Neural cell (in vitro differentiated cells): Measurements from ENCODE around the gene PROX2.

Experiments used
- EP300 ChIP-seq: fragments of 450-650 bp; conservative IDR thresholded peaks from 2 replicates; pipeline ENCODE4 v1.6.1; 2014; ENCODE audit warnings: antibody characterized with exemption, mild to moderate bottlenecking, moderate library complexity; ENCODE audit not compliant: poor library complexity, severe bottlenecking
- EZH2 ChIP-seq: fragments of 200-600, 300-800 bp; shearing (Covaris generic), sonication (generic); IDR thresholded peaks from 2 replicates; pipeline ENCODE4 v1.6.1; 2014; ENCODE audit warnings: antibody characterized with exemption, low read length, borderline replicate concordance, mild to moderate bottlenecking; ENCODE audit not compliant: insufficient read depth, poor library complexity, severe bottlenecking
- MXI1 ChIP-seq: fragments of 450-650 bp; conservative IDR thresholded peaks from 2 replicates; pipeline ENCODE4 v1.6.1; 2014; ENCODE audit warnings: antibody characterized with exemption, mild to moderate bottlenecking; ENCODE audit not compliant: poor library complexity, severe bottlenecking
- POLR2AphosphoS5 ChIP-seq: IDR thresholded peaks from 2 replicates; pipeline ENCODE4 v1.6.1; 2012
- RAD21 ChIP-seq: fragments of 450-650 bp; conservative IDR thresholded peaks from 2 replicates; pipeline ENCODE4 v1.6.1; 2014; ENCODE audit warnings: antibody characterized with exemption, mild to moderate bottlenecking, moderate library complexity
- REST ChIP-seq: IDR thresholded peaks from 2 replicates; pipeline ENCODE4 v1.6.1; 2012; ENCODE audit warnings: borderline replicate concordance
- SMC3 ChIP-seq: fragments of 450-650 bp; conservative IDR thresholded peaks from 2 replicates; pipeline ENCODE4 v1.6.1; 2014; ENCODE audit warnings: antibody characterized with exemption, mild to moderate bottlenecking, moderate library complexity; ENCODE audit not compliant: poor library complexity
- TAF1 ChIP-seq: IDR thresholded peaks from 2 replicates; pipeline ENCODE4 v1.6.1; 2012; ENCODE audit warnings: low read depth
- TF ChIP-seq, protein P1 (sequence below): fragments of 450-650 bp; IDR thresholded peaks from 2 replicates; pipeline ENCODE4 v1.5.1; 2014; ENCODE audit warnings: antibody characterized with exemption, mild to moderate bottlenecking, moderate library complexity; ENCODE audit not compliant: poor library complexity, severe bottlenecking

DNA sequence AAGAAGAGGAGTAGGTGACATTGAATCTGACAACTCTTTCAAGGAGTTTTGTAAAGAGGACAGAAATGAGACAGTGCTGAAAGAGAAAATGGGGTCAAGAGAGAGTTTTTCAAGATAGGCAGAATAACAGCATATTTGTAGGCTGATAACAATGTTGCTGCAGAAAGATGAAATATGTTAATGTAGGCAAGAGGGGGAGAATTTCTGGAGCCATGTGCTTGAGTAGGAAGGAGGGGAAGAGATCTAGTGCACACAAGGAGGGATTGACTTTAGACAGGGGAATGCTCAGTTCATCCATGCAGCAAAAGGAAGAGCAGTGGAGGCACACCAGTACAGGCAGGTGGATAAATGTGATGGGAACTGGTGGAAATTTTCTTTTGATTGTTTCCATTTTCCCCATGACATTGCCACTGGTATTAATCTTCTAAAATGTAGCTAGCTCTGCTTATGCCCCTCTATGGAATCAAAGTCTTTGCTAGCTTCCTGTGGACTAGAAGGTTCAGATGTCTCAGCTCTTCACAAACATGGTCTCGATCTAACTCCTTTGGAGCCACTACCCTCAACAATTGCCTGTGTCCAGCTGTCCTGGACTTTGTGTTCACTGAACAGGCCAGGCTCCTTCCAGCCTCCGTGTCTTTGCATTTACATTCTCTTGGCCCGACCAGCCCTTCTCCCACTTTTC, 9.1 kb downstream of the PROX2 start:
- TF ChIP-seq, protein P1, sequence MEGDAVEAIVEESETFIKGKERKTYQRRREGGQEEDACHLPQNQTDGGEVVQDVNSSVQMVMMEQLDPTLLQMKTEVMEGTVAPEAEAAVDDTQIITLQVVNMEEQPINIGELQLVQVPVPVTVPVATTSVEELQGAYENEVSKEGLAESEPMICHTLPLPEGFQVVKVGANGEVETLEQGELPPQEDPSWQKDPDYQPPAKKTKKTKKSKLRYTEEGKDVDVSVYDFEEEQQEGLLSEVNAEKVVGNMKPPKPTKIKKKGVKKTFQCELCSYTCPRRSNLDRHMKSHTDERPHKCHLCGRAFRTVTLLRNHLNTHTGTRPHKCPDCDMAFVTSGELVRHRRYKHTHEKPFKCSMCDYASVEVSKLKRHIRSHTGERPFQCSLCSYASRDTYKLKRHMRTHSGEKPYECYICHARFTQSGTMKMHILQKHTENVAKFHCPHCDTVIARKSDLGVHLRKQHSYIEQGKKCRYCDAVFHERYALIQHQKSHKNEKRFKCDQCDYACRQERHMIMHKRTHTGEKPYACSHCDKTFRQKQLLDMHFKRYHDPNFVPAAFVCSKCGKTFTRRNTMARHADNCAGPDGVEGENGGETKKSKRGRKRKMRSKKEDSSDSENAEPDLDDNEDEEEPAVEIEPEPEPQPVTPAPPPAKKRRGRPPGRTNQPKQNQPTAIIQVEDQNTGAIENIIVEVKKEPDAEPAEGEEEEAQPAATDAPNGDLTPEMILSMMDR, result no peak
- TF ChIP-seq REST (no peak), RAD21 (no peak), MXI1 (no peak), EZH2 (no peak), TAF1 (no peak), EP300 (no peak), SMC3 (no peak), POLR2AphosphoS5 (no peak)
